Stimulated activated CD8-positive, alpha-beta memory T cell treated with anti-CD3 and anti-CD28 coated beads, Interleukin-2, amount 100 ng/mL, for 1 hour (primary cell): ENCODE results near the gene SOX30.

Experiments
- DNase-seq, 2 donors: peaks; one replicate each; pipeline ENCODE4 v3.0.0-alpha.2; 2020; ENCODE audit warnings: low read depth in 2 of 2

The SOX30 gene

GRCh38 chr5:157659868-157660660 is 7.8 kb upstream of the SOX30 start:
- DNase-seq: no peak

- no peak for DNase-seq
Observed at GRCh38 chr5:157658893-157659292, 6.7 kb upstream of the SOX30 start.

GRCh38 chr5:157657516-157657915 is 5.3 kb upstream of the SOX30 start:
- no peak for DNase-seq

DNA sequence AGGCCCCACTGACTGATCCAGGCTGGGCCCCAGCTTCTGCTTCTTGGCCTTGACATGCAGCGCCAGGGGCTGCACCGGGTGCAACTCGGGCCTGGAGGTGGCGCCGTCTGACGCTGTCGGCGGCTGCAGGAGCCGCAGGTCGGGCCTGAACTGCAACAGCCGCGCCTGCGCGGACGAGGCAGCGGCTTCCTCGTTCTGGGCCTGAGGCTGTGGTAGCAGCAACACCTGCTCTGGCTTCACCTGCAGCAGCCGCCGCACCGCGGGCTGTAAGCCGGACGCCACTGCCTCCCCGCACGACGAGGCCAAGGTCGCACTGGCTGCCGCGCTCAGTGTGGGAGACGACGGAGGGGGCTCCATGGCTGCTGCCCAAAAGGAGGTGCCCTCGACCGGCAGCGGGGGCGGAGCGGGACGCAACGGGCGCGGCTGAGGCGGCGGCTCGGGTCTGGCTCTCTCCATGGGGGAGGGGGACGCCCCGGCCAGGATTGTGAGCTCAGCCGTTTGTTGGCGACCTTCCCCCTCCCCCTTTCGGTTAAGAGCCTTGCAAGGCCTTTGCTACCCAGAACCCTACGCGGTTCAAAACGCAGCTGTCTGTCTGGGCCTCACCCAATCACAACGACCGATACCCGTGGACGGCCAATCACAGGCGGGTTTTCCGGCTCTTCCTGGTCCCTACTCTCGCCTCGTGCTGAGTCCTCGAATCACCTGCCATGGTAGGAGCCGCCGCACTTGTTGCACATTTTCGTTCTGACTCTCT is 438 bp downstream of the SOX30 start:
- peak; percentile 49 to 63 for DNase-seq

DNA sequence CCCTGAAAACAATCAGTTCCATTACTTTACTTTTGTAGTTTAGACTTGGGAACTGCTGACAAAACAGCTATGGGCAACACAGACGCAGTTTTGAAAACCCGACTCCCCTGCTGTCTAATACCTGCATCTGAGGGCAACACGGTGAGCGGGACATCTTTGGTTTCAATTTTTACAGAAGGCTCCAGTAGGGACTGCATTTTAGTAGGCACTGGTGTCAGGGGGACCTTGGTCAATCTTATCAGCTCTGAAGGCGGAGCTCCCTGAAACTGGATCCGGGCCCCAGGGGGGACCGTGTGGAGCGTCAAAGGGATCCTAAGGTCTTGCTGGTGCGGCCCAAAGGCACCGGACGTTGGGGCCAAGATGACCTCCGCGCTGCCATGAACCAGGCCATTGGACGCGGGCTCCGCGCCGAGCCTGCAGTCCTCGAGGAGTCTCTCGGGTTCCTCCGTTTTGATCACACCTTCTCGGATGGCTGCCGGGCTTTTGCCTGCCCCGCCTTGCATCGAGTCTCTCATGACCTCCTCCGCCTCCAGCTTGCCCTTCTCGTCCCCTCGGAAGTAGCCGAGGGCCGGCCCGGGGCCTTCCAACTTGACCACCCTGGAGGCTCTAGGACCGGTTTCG is 1.1 kb downstream of the SOX30 start:
- DNase-seq: no peak

DNA sequence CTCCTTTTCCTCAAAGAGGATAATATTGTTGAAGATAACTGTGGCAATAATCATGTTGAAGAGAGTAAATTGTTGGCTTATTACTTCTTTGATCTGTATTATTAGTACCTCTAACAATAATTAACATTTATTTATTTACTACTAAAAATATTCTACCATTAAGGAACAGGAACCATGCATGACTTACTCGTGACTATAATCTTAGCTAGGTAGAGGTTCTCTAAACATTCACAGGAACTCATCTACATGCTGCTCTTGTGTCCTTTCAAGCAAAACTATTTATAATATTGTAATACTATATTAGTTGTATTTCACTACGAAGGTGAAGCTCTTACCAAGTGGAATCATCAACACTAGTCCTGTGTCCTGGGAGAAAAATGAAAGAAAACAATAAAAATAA is 3.1 kb downstream of the SOX30 start:
- no peak for DNase-seq

- DNase-seq: no peak
Observed at GRCh38 chr5:157648275-157648990, 3.8 kb downstream of the SOX30 start.

GRCh38 chr5:157640406-157641066 is 11.7 kb downstream of the SOX30 start:
- no peak for DNase-seq

- DNase-seq: no peak
Observed at GRCh38 chr5:157630341-157630740, 21.9 kb downstream of the SOX30 start.

- no peak for DNase-seq
Observed at GRCh38 chr5:157626831-157627230, 25.4 kb downstream of the SOX30 start.

- DNase-seq: no peak
Observed at GRCh38 chr5:157624144-157624543, 28.1 kb downstream of the SOX30 start.

DNA sequence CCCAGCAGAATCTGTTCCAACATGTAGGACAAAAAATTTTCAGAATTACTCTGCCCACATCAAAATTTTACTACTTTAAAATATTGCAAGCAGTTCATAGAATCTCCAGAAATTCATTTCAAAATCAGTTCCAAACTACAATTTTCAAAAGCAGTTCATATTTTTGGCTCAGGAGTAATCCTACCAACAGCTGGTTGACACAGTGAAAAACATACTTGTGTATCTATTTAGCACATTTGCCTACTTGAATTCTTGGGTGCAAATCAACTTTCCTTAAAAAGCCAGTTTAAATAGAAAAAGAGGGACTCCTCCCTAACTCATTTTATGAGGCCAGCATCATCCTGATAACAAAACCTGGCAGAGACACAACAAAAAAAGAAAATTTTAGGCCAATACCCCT is 31.5 kb downstream of the SOX30 start:
- DNase-seq: no peak

DNA sequence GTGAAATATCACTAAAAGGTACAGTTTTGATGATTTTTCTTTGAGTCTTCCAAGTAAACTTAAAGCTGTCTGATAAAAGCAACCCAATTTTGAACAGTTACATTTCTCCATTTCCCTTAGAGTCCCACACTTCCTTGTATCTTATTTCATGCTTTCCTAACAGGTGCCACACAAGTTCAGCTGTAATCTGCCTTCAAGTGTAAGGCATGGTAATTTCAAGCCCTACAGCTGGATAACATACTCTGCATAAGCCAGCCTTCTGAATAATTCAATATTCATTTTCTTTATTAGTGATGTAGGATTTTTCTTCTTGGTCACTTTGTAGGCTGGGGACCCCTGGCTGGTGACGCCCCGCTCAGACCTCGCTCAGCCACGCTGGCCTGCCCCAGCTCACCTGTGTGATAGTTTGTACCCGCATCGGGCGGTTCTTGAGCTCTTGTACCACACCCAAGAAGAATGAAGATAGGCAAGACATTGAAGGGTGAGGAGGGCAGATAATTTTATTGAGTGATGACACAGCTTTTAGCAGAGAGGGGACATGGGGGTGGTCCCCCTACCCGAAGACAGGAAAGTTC is 34.0 kb downstream of the SOX30 start:
- DNase-seq: no peak

DNA sequence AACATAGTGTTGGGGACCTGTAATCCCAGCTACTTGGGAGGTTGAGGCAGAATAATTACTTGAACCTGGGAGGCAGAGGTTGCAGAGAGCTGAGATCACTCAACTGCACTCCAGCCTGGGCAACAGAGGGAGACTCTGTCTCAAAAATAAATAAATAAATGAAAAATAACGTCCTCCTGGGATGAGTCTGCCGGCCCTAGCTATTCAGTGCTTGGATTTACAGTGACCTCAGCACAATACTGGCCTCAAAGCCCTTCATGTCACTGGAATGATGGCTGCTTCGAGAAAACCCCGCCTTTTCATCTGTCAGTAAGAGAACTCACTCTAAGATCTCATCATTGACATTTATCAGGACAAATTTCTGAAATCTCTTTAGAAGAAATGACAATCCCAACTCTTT is 35.5 kb downstream of the SOX30 start:
- DNase-seq: no peak

DNA sequence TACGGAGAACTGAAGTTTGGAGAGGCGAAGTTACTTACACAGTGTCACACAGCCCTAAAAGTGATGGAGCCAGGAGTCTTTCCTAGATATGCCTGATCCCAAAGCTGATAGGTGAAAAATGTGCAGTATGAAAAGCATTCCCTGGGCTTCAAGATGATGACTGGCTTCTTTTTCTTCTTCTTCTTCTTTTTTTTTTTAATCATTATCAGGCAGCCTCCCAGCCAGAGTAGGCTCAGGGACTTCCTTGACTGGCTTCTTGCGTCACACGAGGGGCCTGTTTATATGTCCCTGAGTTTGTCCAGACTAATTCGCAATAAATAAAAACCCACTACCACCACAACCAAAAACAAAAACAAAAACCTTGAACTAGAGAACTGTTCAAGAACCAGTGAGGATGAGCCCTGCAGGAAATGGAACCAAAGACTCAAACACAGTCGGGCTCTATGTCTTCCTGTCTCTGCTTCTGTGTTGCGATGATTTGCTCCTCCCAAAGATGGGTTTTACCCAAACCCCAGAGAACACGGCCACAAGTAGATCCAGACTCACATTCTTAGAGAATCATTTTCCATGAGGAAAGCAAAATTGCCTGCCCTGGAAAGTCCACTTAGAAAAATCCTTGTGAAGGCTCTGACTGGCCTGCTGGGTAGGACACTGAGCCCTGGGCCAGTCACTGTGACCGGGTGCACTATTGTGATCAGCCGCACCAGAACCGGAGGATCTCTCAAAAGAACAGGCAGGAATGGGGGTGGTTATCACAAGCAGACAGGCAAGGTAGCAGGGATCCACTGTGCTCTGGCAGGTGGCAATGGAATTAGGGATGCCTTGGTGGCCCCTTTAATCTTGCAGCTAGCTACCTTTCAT is 38.6 kb downstream of the SOX30 start:
- no peak for DNase-seq

- no peak for DNase-seq
Observed at GRCh38 chr5:157612581-157612980, 39.7 kb downstream of the SOX30 start.

- DNase-seq: no peak
Observed at GRCh38 chr5:157611571-157612476, 40.4 kb downstream of the SOX30 start.

GRCh38 chr5:157610990-157611389 is 41.2 kb downstream of the SOX30 start:
- DNase-seq: no peak

- DNase-seq: no peak
Observed at GRCh38 chr5:157608972-157609565, 43.2 kb downstream of the SOX30 start.
